Calu3 (cell line): Measurements from ENCODE around the gene ATRX. TPM values are rescaled to one million over a fixed set of nuclear protein-coding genes. Genes with fewer than 3 reads are reported as not detected.
"Not testable (repeated sequence)": the region's sequence is repeated elsewhere in the genome, so short reads cannot be mapped to it uniquely, and the experiment has no call there.

Experiments used
- BruUV-seq: library from RNA; stranded (reverse); fragments of 400-500 nt; replicated peaks from 2 replicates; lab custom pipeline; 2021; lab: Mats Ljungman, UMichigan
- CTCF ChIA-PET: fragments of 300-600 bp; sonication (Branson Sonifier 250); formaldehyde crosslinking; loops from one replicate; lab custom pipeline; 2022; ENCODE audit warnings: antibody characterized with exemption; lab: Charles Lee
- DNase-seq: peaks from one replicate; pipeline ENCODE4 v3.0.0; 2022
- H3K27ac Mint-ChIP-seq: one replicate; pipeline ENCODE4 v1.8.0; 2022; ENCODE audit warnings: mixed read lengths; ENCODE audit not compliant: unreplicated experiment
- H3K27me3 Mint-ChIP-seq: one replicate; pipeline ENCODE4 v1.8.0; 2022; ENCODE audit warnings: mixed read lengths; ENCODE audit not compliant: unreplicated experiment
- H3K36me3 Mint-ChIP-seq: one replicate; pipeline ENCODE4 v1.8.0; 2022; ENCODE audit warnings: mild to moderate bottlenecking, moderate library complexity, mixed read lengths; ENCODE audit not compliant: insufficient read depth, unreplicated experiment
- H3K4me1 Mint-ChIP-seq: one replicate; pipeline ENCODE4 v1.8.0; 2022; ENCODE audit warnings: mild to moderate bottlenecking, low read depth, mixed read lengths; ENCODE audit not compliant: unreplicated experiment
- H3K4me3 Mint-ChIP-seq: one replicate; pipeline ENCODE4 v1.8.0; 2022; ENCODE audit warnings: mild to moderate bottlenecking, low read depth, moderate library complexity, mixed read lengths; ENCODE audit not compliant: unreplicated experiment
- H3K9me3 Mint-ChIP-seq: one replicate; pipeline ENCODE4 v1.8.0; 2022; ENCODE audit warnings: low read depth, mixed read lengths; ENCODE audit not compliant: unreplicated experiment
- intact Hi-C: fragments of 100-400 bp; cut with micrococcal nuclease; formaldehyde crosslinking; loops from one replicate; pipeline ENCODE4 v1.10.0; 2022; ENCODE audit not compliant: unreplicated experiment
- total RNA-seq: library from RNA; stranded (reverse); gene quantifications from 2 replicates; pipeline ENCODE4 v1.2.3, GENCODE V29; 2022
- TF ChIP-seq, protein P1 (sequence below): fragments of 200-600 bp; IDR thresholded peaks from one replicate; pipeline ENCODE4 v1.8.0; 2022; ENCODE audit warnings: antibody characterized with exemption; ENCODE audit not compliant: unreplicated experiment

The ATRX gene
- total RNA-seq, 1 experiment from 2014 or later: 116 TPM

DNA sequence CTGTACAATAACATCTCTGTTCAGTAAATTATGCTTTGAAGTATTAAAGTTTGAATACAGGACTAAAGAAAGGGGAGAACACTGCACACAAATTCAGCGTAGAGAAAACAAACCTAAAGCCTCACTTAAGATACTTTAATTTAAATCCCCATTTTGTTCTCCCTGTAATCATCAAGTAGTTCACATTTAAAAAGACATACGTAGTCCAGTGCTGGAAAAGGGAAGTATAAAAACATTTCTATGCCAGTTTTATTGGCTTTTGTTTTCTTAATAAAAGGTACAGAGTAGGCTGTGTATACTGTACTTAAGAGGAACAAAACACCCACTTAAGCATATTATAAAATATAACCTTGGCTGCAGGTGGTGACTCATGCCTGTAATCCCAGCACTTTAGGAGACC lies 237.3 kb downstream of the ATRX start:
- Mint-ChIP-seq H3K36me3 (no peaks in the 10 kb centered on the region), H3K4me1 (no peaks in the 10 kb centered on the region), H3K4me3 (no peak overlapping the region), H3K27ac (no peak overlapping the region), H3K9me3 (no peaks in the 10 kb centered on the region), H3K27me3 (no peaks in the 10 kb centered on the region)
- intact Hi-C loops: no loop called here
- BruUV-seq: no TSS peak
- TF ChIP-seq, protein P1, sequence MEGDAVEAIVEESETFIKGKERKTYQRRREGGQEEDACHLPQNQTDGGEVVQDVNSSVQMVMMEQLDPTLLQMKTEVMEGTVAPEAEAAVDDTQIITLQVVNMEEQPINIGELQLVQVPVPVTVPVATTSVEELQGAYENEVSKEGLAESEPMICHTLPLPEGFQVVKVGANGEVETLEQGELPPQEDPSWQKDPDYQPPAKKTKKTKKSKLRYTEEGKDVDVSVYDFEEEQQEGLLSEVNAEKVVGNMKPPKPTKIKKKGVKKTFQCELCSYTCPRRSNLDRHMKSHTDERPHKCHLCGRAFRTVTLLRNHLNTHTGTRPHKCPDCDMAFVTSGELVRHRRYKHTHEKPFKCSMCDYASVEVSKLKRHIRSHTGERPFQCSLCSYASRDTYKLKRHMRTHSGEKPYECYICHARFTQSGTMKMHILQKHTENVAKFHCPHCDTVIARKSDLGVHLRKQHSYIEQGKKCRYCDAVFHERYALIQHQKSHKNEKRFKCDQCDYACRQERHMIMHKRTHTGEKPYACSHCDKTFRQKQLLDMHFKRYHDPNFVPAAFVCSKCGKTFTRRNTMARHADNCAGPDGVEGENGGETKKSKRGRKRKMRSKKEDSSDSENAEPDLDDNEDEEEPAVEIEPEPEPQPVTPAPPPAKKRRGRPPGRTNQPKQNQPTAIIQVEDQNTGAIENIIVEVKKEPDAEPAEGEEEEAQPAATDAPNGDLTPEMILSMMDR: no peak
- CTCF ChIA-PET: no interaction called here
- no peak for DNase-seq

DNA sequence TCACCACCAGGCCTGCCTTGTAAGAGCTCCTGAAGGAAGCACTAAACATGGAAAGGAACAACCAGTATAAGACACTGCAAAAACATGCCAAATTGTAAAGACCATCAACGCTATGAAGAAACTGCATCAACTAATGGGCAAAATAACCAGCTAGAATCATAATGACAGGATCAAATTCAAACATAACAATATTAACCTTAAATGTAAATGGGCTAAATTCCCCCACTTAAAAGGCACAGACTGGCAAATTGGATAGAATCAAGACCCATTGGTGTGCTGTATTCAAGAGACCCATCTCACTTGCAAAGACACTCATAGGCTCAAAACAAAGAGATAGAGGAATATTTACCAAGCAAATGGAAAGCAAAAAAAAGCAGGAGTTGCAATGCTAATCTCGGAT lies 246.2 kb downstream of the ATRX start:
- H3K27ac Mint-ChIP-seq, CTCF ChIA-PET, H3K4me1 Mint-ChIP-seq, H3K27me3 Mint-ChIP-seq, H3K4me3 Mint-ChIP-seq, H3K36me3 Mint-ChIP-seq, intact Hi-C loops, DNase-seq, BruUV-seq: not testable (repeated sequence)
- peaks cover 11% of the 10 kb centered on the region for H3K9me3 Mint-ChIP-seq

DNA sequence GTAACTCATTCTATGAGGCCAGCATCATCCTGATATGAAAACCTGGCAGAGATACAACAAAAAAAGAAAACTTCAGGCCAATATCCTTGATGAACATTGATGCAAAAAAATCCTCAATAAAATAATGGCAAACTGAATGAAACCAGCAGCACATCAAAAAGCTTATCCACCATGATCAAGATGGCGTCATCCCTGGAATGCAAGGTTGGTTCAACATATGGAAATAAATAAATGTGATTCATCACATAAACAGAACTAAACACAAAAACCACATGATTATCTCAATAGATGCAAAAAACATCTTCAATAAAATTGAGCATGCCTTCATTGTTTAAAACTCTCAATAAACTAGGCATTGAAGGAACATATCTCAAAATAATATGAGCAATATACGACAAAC lies 254.8 kb downstream of the ATRX start:
- CTCF ChIA-PET: not testable (repeated sequence)

DNA sequence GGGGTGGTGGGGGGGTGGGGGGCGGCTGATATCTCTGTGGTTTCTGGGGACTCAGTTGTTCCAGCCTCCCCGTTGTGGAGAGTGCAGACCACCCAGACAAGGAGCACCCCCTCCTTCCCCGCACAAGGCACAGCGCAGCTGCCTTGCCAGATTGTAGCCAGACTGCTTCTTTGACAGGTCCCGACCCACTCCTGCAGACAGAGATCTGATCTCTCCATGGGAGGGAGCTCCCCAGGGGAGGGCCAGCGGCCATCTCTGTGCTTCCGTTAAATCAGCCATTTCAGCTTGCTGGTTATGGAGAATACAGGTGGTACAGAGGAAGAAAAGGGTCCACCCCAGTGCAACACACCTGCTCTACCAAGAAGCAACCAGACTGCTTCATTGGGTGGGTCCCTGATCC lies 258.0 kb downstream of the ATRX start:
- H3K9me3 Mint-ChIP-seq: no peaks in the 10 kb centered on the region
- intact Hi-C loops: no loop called here
- TF ChIP-seq, protein P1: no peak
- no peaks in the 10 kb centered on the region for H3K27me3 Mint-ChIP-seq
- peaks cover 11% of the 10 kb centered on the region for H3K36me3 Mint-ChIP-seq
- H3K4me1 Mint-ChIP-seq: no peaks in the 10 kb centered on the region
- no peak overlapping the region for H3K4me3 Mint-ChIP-seq
- DNase-seq: no peak
- no peak overlapping the region for H3K27ac Mint-ChIP-seq
- BruUV-seq: no TSS peak
- CTCF ChIA-PET: no interaction called here

More for the DNA sequence above, 254.8 kb downstream of the ATRX start:
- peaks cover 11% of the 10 kb centered on the region for H3K36me3 Mint-ChIP-seq
- intact Hi-C loops, DNase-seq, H3K9me3 Mint-ChIP-seq, H3K27ac Mint-ChIP-seq, BruUV-seq, H3K27me3 Mint-ChIP-seq, H3K4me3 Mint-ChIP-seq, H3K4me1 Mint-ChIP-seq: not testable (repeated sequence)

DNA sequence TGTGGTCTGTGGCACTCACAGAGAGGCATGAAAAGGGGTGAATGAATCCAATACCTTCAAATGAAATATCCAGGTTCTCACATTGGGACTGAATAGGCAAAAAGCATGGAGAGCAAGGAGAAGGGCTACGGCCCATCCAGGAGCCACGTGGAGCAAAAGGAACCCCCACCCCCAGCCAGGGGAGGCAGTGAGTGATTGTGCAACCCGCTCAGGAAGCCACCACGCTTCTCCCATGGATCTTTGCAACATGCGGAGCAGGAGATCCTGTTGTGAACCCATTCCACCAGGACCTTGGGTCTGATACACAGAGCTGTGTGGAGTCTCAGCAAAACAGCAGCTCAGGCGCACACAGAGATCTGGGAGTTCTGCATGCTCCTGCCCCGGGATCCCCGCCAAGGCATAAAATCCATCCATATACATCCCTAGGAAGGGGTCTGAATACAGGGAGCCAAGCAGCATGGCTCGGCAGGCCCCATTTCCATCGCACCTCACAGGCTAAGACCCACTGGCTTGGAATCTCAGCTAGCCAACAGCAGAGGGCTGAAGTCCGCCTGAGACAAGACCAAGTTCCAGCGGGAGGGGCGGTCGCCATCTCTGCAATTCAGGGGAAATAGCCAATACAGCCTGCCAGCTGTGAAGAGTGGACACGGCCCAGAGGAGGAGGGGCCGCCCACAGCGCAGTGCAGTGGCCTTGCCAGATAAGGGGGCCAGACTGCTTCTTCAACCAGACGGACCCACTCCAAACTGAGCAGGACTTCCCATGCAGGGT lies 258.6 kb downstream of the ATRX start:
- Mint-ChIP-seq H3K4me1 (no peaks in the 10 kb centered on the region), H3K36me3 (peaks cover 11% of the 10 kb centered on the region), H3K4me3 (no peak overlapping the region), H3K27me3 (no peaks in the 10 kb centered on the region), H3K9me3 (no peaks in the 10 kb centered on the region), H3K27ac (peak overlapping the region; percentile 63)
- intact Hi-C loops: no loop called here
- CTCF ChIA-PET: no interaction called here
- no TSS peak for BruUV-seq
- TF ChIP-seq, protein P1: no peak
- DNase-seq: no peak
